GM23248 (cell line): Measurements from ENCODE around the gene EFCAB11.

Experiments used
- EZH2 ChIP-seq: fragments of 200-600 bp; sonication (generic); IDR thresholded peaks from 2 replicates; pipeline ENCODE4 v1.6.1; 2018; ENCODE audit warnings: antibody characterized with exemption, mild to moderate bottlenecking; ENCODE audit not compliant: insufficient read depth, poor library complexity, severe bottlenecking
- EZH2phosphoT487 ChIP-seq: fragments of 200-600 bp; sonication (generic); IDR thresholded peaks from 2 replicates; pipeline ENCODE4 v1.6.1; 2018; ENCODE audit warnings: antibody characterized with exemption, moderate library complexity, mild to moderate bottlenecking, low read depth; ENCODE audit not compliant: insufficient read depth

DNA sequence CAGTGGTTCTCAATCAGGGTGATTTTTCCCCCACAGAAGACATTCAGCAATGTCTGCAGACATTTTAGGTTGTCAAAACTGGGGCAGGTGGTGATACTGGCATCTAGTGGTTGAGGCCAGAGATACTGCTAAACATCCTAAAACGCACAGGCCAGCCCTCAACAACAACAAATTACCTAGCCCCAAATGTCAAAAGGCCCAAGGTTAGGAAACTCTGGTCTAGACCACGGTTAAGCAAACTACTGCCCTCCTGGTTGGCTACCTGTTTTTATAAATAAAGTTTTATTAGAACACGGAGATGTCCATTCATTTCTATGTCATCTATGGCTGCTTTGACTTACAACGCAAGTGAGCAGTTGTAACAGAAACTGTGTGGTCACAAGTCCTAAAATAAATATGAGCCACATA lies 186.7 kb downstream of the EFCAB11 start:
- TF ChIP-seq EZH2 (no peak), EZH2phosphoT487 (no peak)
